ENCODE measurements around the gene DDX42. TPM values are rescaled to one million over a fixed set of nuclear protein-coding genes. Genes with fewer than 3 reads are reported as not detected.
"Not testable (repeated sequence)": the region's sequence is repeated elsewhere in the genome, so short reads cannot be mapped to it uniquely, and the experiment has no call there.

Gene DDX42
- total RNA-seq, 3 donors from 2014 or later, result 86.1 to 137 (median 89.9) TPM

GRCh38 chr17:63790057-63790456 lies 16.1 kb downstream of the DDX42 start:
- no peaks in the 10 kb centered on the region for H3K4me1 ChIP-seq (ENCODE audit: low read depth)
- TF ChIP-seq, protein P1, sequence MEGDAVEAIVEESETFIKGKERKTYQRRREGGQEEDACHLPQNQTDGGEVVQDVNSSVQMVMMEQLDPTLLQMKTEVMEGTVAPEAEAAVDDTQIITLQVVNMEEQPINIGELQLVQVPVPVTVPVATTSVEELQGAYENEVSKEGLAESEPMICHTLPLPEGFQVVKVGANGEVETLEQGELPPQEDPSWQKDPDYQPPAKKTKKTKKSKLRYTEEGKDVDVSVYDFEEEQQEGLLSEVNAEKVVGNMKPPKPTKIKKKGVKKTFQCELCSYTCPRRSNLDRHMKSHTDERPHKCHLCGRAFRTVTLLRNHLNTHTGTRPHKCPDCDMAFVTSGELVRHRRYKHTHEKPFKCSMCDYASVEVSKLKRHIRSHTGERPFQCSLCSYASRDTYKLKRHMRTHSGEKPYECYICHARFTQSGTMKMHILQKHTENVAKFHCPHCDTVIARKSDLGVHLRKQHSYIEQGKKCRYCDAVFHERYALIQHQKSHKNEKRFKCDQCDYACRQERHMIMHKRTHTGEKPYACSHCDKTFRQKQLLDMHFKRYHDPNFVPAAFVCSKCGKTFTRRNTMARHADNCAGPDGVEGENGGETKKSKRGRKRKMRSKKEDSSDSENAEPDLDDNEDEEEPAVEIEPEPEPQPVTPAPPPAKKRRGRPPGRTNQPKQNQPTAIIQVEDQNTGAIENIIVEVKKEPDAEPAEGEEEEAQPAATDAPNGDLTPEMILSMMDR (IDR thresholded peaks at IDR 0.05), result no peak
- peaks cover 5% of the 10 kb centered on the region for H3K36me3 ChIP-seq (ENCODE audit: low read depth)
- ATAC-seq (no peak), DNase-seq (no peak)
- intact Hi-C loops (cut with DNase I, micrococcal nuclease), result no loop called here
- H3K4me3 ChIP-seq, result no peak overlapping the region
- no peaks in the 10 kb centered on the region for H3K9me3 ChIP-seq

DNA sequence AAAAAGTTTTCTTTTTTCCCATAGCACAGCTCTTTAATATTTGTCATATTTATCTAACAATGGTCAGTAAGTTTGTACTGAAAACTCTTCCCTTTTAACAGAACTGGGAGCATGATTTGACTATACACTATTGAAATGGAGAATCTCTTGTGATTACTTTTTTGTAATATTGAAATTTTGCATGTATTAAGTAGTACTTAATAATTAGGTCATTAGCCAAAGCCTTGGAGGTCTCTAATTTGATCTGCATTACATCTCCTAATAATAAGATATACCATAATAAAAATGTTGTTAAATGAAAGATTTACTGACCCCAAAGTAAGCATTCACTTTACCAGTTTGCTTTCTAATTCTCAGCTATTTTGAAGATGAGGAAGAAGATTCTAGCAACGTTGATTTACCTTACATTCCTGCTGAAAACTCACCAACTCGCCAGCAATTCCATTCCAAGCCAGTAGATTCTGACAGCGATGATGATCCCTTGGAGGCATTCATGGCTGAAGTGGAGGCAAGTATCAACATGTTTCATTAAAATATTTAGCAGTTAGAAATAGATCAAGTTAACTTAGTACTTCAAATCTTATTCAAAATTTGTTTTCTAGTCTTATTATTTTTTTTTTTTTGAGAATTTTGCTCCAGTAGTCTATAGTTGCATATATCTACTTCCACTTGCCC lies 18.2 kb downstream of the DDX42 start:
- intact Hi-C loops (cut with DNase I, micrococcal nuclease), result no loop called here
- TF ChIP-seq, protein P1 (IDR thresholded peaks at IDR 0.05), result no peak
- H3K4me3 ChIP-seq, result no peak overlapping the region

GRCh38 chr17:63796375-63796774 lies 22.4 kb downstream of the DDX42 start:
- DNase-seq, result not testable (repeated sequence)

More for the DNA sequence above, 18.2 kb downstream of the DDX42 start:
- ATAC-seq (no peak), DNase-seq (no peak)
- Histone ChIP-seq H3K36me3 (ENCODE audit: low read depth) (peaks cover 5% of the 10 kb centered on the region), H3K4me1 (ENCODE audit: low read depth) (no peaks in the 10 kb centered on the region), H3K9me3 (no peaks in the 10 kb centered on the region)

GRCh38 chr17:63798572-63799106 lies 24.7 kb downstream of the DDX42 start:
- ATAC-seq (no peak), DNase-seq (no peak)
- Histone ChIP-seq H3K36me3 (ENCODE audit: low read depth) (peaks cover 10% of the 10 kb centered on the region), H3K4me3 (no peak overlapping the region), H3K4me1 (ENCODE audit: low read depth) (no peaks in the 10 kb centered on the region), H3K9me3 (no peaks in the 10 kb centered on the region)
- intact Hi-C loops (cut with DNase I, micrococcal nuclease), result no loop called here
- TF ChIP-seq, protein P1 (IDR thresholded peaks at IDR 0.05), result no peak

More at GRCh38 chr17:63796375-63796774, 22.4 kb downstream of the DDX42 start:
- H3K9me3 ChIP-seq; H3K4me1 ChIP-seq (ENCODE audit: low read depth); intact Hi-C loops (cut with DNase I, micrococcal nuclease); ATAC-seq; H3K4me3 ChIP-seq: not testable (repeated sequence)
- H3K36me3 ChIP-seq (ENCODE audit: low read depth), result peaks cover 10% of the 10 kb centered on the region

DNA sequence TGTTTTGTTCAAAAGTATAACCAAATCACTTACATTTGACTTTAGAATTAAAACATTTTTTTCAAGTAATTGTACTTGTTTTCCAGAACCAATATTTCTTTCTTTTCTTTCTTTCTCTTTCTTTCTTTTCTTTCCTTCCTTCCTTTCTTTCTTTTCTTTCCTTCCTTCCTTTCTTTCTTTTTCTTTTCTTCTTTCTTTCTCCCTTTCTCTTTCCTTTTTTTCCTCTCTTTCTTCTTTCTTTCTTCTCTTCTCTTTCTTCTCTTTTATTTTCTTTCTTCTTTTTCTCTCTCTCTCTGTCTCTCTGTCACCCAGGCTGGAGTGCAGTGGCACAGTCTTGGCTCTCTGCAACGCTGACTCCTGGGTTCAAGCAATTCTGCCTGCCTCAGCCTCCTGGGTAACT lies 26.8 kb downstream of the DDX42 start:
- no peak overlapping the region for H3K4me3 ChIP-seq
- H3K4me1 ChIP-seq (ENCODE audit: low read depth), result no peaks in the 10 kb centered on the region
- peaks cover 10% of the 10 kb centered on the region for H3K36me3 ChIP-seq (ENCODE audit: low read depth)
- DNase-seq (no peak), ATAC-seq (no peak)
- TF ChIP-seq, protein P1 (IDR thresholded peaks at IDR 0.05), result no peak
- intact Hi-C loops (cut with DNase I, micrococcal nuclease), result no loop called here
- no peaks in the 10 kb centered on the region for H3K9me3 ChIP-seq

DNA sequence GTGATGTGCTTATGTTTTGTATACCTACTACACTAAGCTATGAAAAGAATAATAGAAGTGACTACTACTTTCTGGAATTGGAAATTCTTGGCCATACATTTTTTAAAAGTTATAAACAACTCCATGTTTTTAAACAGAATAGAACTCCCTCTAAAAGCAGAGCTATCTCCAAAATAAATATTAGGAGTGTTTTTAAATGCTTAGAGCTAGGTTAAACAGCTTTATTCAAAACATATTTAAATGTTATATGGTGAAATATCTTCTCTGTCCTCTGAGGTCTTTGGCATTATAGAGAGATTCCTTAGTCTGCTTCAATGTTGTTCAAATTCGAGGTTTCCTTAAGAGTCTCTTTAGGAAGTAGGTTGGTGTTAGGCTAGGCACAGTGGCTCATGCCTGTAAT lies 30.4 kb downstream of the DDX42 start:
- H3K4me3 ChIP-seq, result no peak overlapping the region
- DNase-seq (no peak), ATAC-seq (no peak)
- intact Hi-C loops (cut with DNase I, micrococcal nuclease), result no loop called here
- H3K4me1 ChIP-seq (ENCODE audit: low read depth), result no peaks in the 10 kb centered on the region
- H3K36me3 ChIP-seq (ENCODE audit: low read depth), result peaks cover 16% of the 10 kb centered on the region
- TF ChIP-seq, protein P1 (IDR thresholded peaks at IDR 0.05), result no peak
- H3K9me3 ChIP-seq, result no peaks in the 10 kb centered on the region
